Measurements from ENCODE around the gene BSDC1. TPM values are rescaled to one million over a fixed set of nuclear protein-coding genes. Genes with fewer than 3 reads are reported as not detected.

The BSDC1 gene
- total and polyA plus RNA-seq, 2 experiments from 2014 or later = 22.7 to 50.7 TPM

GRCh38 chr1:32352831-32353383 lies 41.3 kb downstream of the BSDC1 start:
- Mint-ChIP-seq H3K27ac (no peak overlapping the region), H3K36me3 (ENCODE audit: low read depth) (peaks cover 7% of the 10 kb centered on the region), H3K27me3 (ENCODE audit: insufficient read depth, low read depth, poor library complexity) (peaks cover 24% of the 10 kb centered on the region), H3K4me3 (peak overlapping the region; percentile 51), H3K4me1 (peaks cover 18% of the 10 kb centered on the region), H3K9me3 (peaks cover 18% of the 10 kb centered on the region)
- ATAC-seq = no peak
- Histone ChIP-seq H3K4me3 (no peak overlapping the region), H3F3A (replicated peaks; ENCODE audit: low read depth) (peaks cover 13% of the 10 kb centered on the region; the same call in 1 of the 2 replicates), H3K79me2 (replicated peaks; ENCODE audit: insufficient read depth) (no peaks in the 10 kb centered on the region), H3K4me1 (ENCODE audit: insufficient read depth) (no peaks in the 10 kb centered on the region; the same call in 1 of the 2 replicates), H3K9me2 (ENCODE audit: insufficient read depth) (peaks cover 10% of the 10 kb centered on the region; the same call in 1 of the 2 replicates), H3K27ac (ENCODE audit: low read depth) (no peak overlapping the region), H3K27me3 (ENCODE audit: insufficient read depth) (peaks cover 17% of the 10 kb centered on the region), H4K20me1 (replicated peaks; ENCODE audit: insufficient read depth) (no peaks in the 10 kb centered on the region), H3K4me2 (no peak overlapping the region), H2AFZ (no peak overlapping the region), H3K36me3 (ENCODE audit: insufficient read depth) (no peaks in the 10 kb centered on the region)
- no peak for TF ChIP-seq JUNB (IDR thresholded peaks at IDR 0.05; ENCODE audit: unreplicated experiment)
- TF ChIP-seq CTCF (conservative IDR thresholded peaks at IDR 0.05; ENCODE audit: low read depth in 2 of 2) = no peak
- no peak for TF ChIP-seq POLR2AphosphoS5 (IDR thresholded peaks at IDR 0.05; ENCODE audit: low read depth)
- TF ChIP-seq ZNF331 (CRISPR knock-in tag; IDR thresholded peaks at IDR 0.05; ENCODE audit: low read depth) = no peak
- TF ChIP-seq ETS1 (IDR thresholded peaks at IDR 0.05) = no peak
- TF ChIP-seq STAT1 (IDR thresholded peaks at IDR 0.05; ENCODE audit: unreplicated experiment) = no peak
- no peak for TF ChIP-seq NANOG (IDR thresholded peaks at IDR 0.05; ENCODE audit: borderline replicate concordance)
- no peak for TF ChIP-seq CREB1 (CRISPR knock-in tag; IDR thresholded peaks at IDR 0.05; ENCODE audit: low read depth)
- no peak for TF ChIP-seq ZNF462 (CRISPR knock-in tag; IDR thresholded peaks at IDR 0.05)
- TF ChIP-seq REST (IDR thresholded peaks at IDR 0.05; ENCODE audit: unreplicated experiment) = no peak
- no peak for DNase-seq (ENCODE audit: low spot score)

Data from GM23338 (cell line).